Muscle of arm (tissue), 14 donors: Measurements from ENCODE around the gene PPHLN1. TPM values are rescaled to one million over a fixed set of nuclear protein-coding genes. Genes with fewer than 3 reads are reported as not detected.

Experiments
- DNase-seq: peaks from one replicate; pipeline ENCODE4 v3.0.0-alpha.2; 2013
- long read RNA-seq, 11 donors: transcript quantifications; one replicate each; lab custom pipeline, GENCODE V29; 2026
- polyA plus RNA-seq, 12 donors: library from polyadenylated mRNA; unstranded; fragments of 120-200 nt; gene quantifications; one replicate each; pipeline ENCODE4 v1.2.1, GENCODE V29; 2013; ENCODE audit not compliant: insufficient read length in 12 of 12

PPHLN1 gene
- polyA plus RNA-seq = 10 to 100 TPM in 11 of 12 donors, not detected in 1; 48.4 to 79.4 (median 64.7) TPM
- long read RNA-seq, donor 1, full-length matches to known transcripts = 25 of 309 reads
- long read RNA-seq, donor 1, partial matches to known transcripts = 284 of 309 reads
- long read RNA-seq, donor 1, other reads (novel, unspliced or antisense) = 0 of 309 reads
- long read RNA-seq, donor 2, full-length matches to known transcripts = 21 of 52 reads
- long read RNA-seq, donor 2, partial matches to known transcripts = 19 of 52 reads
- long read RNA-seq, donor 2, other reads (novel, unspliced or antisense) = 12 of 52 reads
- long read RNA-seq, donor 3, full-length matches to known transcripts = 11 of 19 reads
- long read RNA-seq, donor 3, partial matches to known transcripts = 0 of 19 reads
- long read RNA-seq, donor 3, other reads (novel, unspliced or antisense) = 8 of 19 reads
- long read RNA-seq, donor 4, full-length matches to known transcripts = 5 of 136 reads
- long read RNA-seq, donor 4, partial matches to known transcripts = 94 of 136 reads
- long read RNA-seq, donor 4, other reads (novel, unspliced or antisense) = 37 of 136 reads
- long read RNA-seq, donor 5 = 0 reads
- long read RNA-seq, donor 6, full-length matches to known transcripts = 6 of 182 reads
- long read RNA-seq, donor 6, partial matches to known transcripts = 131 of 182 reads
- long read RNA-seq, donor 6, other reads (novel, unspliced or antisense) = 45 of 182 reads
- long read RNA-seq, donor 7, full-length matches to known transcripts = 6 of 109 reads
- long read RNA-seq, donor 7, partial matches to known transcripts = 77 of 109 reads
- long read RNA-seq, donor 7, other reads (novel, unspliced or antisense) = 26 of 109 reads
- long read RNA-seq, donor 8, full-length matches to known transcripts = 26 of 41 reads
- long read RNA-seq, donor 8, partial matches to known transcripts = 15 of 41 reads
- long read RNA-seq, donor 8, other reads (novel, unspliced or antisense) = 0 of 41 reads
- long read RNA-seq, donor 9, full-length matches to known transcripts = 4 of 196 reads
- long read RNA-seq, donor 9, partial matches to known transcripts = 135 of 196 reads
- long read RNA-seq, donor 9, other reads (novel, unspliced or antisense) = 57 of 196 reads
- long read RNA-seq, donor 10, full-length matches to known transcripts = 5 of 17 reads
- long read RNA-seq, donor 10, partial matches to known transcripts = 0 of 17 reads
- long read RNA-seq, donor 10, other reads (novel, unspliced or antisense) = 12 of 17 reads
- long read RNA-seq, donor 11, full-length matches to known transcripts = 13 of 33 reads
- long read RNA-seq, donor 11, partial matches to known transcripts = 7 of 33 reads
- long read RNA-seq, donor 11, other reads (novel, unspliced or antisense) = 13 of 33 reads

GRCh38 chr12:42325653-42326474 is at the start of gene PPHLN1, which contains the start of gene ZCRB1:
Gene PPHLN1, plus strand, starts transcription at chr12:42326167. Its CDS starts 9,736 bp downstream, at chr12:42335903.
Gene ZCRB1, minus strand, starts transcription at chr12:42326094. Its CDS starts 1,992 bp downstream, at chr12:42324102.
- peak; percentile 89 for DNase-seq

- DNase-seq = peak; percentile 29
Observed at GRCh38 chr12:42277396-42278127, 48.4 kb upstream of the PPHLN1 start.

- DNase-seq = no peak
Observed at GRCh38 chr12:42278128-42278510, 47.8 kb upstream of the PPHLN1 start.

- DNase-seq = no peak
Observed at GRCh38 chr12:42281278-42281677, 44.7 kb upstream of the PPHLN1 start.

GRCh38 chr12:42281844-42282243 is 44.1 kb upstream of the PPHLN1 start:
- DNase-seq = no peak

- no peak for DNase-seq
Observed at GRCh38 chr12:42282294-42282693, 43.7 kb upstream of the PPHLN1 start.

- DNase-seq = no peak
Observed at GRCh38 chr12:42283739-42284138, 42.2 kb upstream of the PPHLN1 start.

GRCh38 chr12:42284157-42284556 is 41.8 kb upstream of the PPHLN1 start:
- DNase-seq = no peak

GRCh38 chr12:42284876-42285275 is 41.1 kb upstream of the PPHLN1 start:
- DNase-seq = no peak

- DNase-seq = no peak
Observed at GRCh38 chr12:42285431-42285830, 40.5 kb upstream of the PPHLN1 start.

GRCh38 chr12:42286741-42287140 is 39.2 kb upstream of the PPHLN1 start:
- DNase-seq = no peak

GRCh38 chr12:42288544-42288943 is 37.4 kb upstream of the PPHLN1 start:
- DNase-seq = no peak

GRCh38 chr12:42291680-42292079 is 34.3 kb upstream of the PPHLN1 start:
- no peak for DNase-seq

GRCh38 chr12:42296503-42297109 is 29.4 kb upstream of the PPHLN1 start:
- DNase-seq = no peak

GRCh38 chr12:42298887-42299286 is 27.1 kb upstream of the PPHLN1 start:
- DNase-seq = no peak

- DNase-seq = no peak
Observed at GRCh38 chr12:42299392-42300308, 26.3 kb upstream of the PPHLN1 start.

GRCh38 chr12:42306297-42306696 is 19.7 kb upstream of the PPHLN1 start:
- no peak for DNase-seq

- no peak for DNase-seq
Observed at GRCh38 chr12:42308390-42308789, 17.6 kb upstream of the PPHLN1 start.
